T-cell (primary cell): ENCODE data around the gene AGMO. TPM values are rescaled to one million over a fixed set of nuclear protein-coding genes. Genes with fewer than 3 reads are reported as not detected.

Experiments
- ATAC-seq, 4 experiments: fragments of 200-7000 bp in 3 of 4; fragments of 150-1000 bp in 1 of 4; cut with Tn5 transposase; replicated peaks in 1 of 4; 1 replicate in 3 of 4; 2 replicates in 1 of 4; pipeline ENCODE4 v1.10.0; 2021; ENCODE audit warnings: moderate library complexity in 3 of 4, mild to moderate bottlenecking in 2 of 4, moderate number of reproducible peaks in 1 of 4
- CTCF ChIA-PET, 2 donors: fragments of 300-600 bp; sonication (Branson Sonifier 250); formaldehyde crosslinking; loops; one replicate each; lab custom pipeline; 2022; ENCODE audit warnings: antibody characterized with exemption in 2 of 2; lab: Charles Lee
- POLR2A ChIA-PET, 2 donors: fragments of 300-600 bp; sonication (Branson Sonifier 250); formaldehyde crosslinking; loops; one replicate each; lab custom pipeline; 2022; ENCODE audit warnings: antibody characterized with exemption in 2 of 2; lab: Charles Lee
- DNase-seq, 35 experiments: peaks; one replicate each; pipeline versions ENCODE4 v3.0.0 to v3.0.0-alpha.2; 2013 to 2023
- H3K27ac ChIP-seq: one replicate; pipeline ENCODE4 v1.5.1; 2013; ENCODE audit warnings: low read length
- H3K27me3 ChIP-seq, 2 experiments: replicated peaks in 1 of 2; 1 replicate in 1 of 2; 2 replicates in 1 of 2; pipeline versions ENCODE4 v1.6.1 to v1.7.0; 2013; ENCODE audit warnings: low read length in 1 of 2, mixed read lengths in 1 of 2; ENCODE audit not compliant: control insufficient read depth in 2 of 2, insufficient read depth in 2 of 2; ENCODE audit errors: extremely low read depth in 1 of 2
- H3K36me3 ChIP-seq, 2 donors: 1 replicate in 1 of 2; 2 replicates in 1 of 2; pipeline versions ENCODE4 v1.6.1 to v1.7.0; 2013; ENCODE audit warnings: low read length in 1 of 2; ENCODE audit not compliant: control insufficient read depth in 2 of 2, insufficient read depth in 1 of 2; ENCODE audit errors: extremely low read depth in 1 of 2
- H3K4me1 ChIP-seq, 2 experiments: 1 replicate in 1 of 2; 2 replicates in 1 of 2; pipeline versions ENCODE4 v1.6.1 to v1.7.0; 2013; ENCODE audit warnings: low read length in 2 of 2, mixed read lengths in 1 of 2; ENCODE audit not compliant: insufficient read depth in 2 of 2, control insufficient read depth in 1 of 2; ENCODE audit errors: extremely low read depth in 1 of 2
- H3K4me3 ChIP-seq, 2 donors: 1 replicate in 1 of 2; 2 replicates in 1 of 2; pipeline versions ENCODE4 v1.5.1 to v1.7.0; 2013; ENCODE audit warnings: mild to moderate bottlenecking in 2 of 2, low read length in 1 of 2, moderate library complexity in 1 of 2; ENCODE audit not compliant: control insufficient read depth in 1 of 2; ENCODE audit errors: extremely low read depth in 1 of 2
- H3K9me3 ChIP-seq: 2 replicates; pipeline ENCODE4 v1.7.0; 2013
- H3K27ac Mint-ChIP-seq, 2 donors: one replicate each; pipeline ENCODE4 v1.8.0; 2020 to 2021; ENCODE audit warnings: mild to moderate bottlenecking in 2 of 2, mixed read lengths in 2 of 2
- H3K27me3 Mint-ChIP-seq, 2 donors: one replicate each; pipeline ENCODE4 v1.8.0; 2021 to 2022; ENCODE audit warnings: mixed read lengths in 2 of 2
- H3K36me3 Mint-ChIP-seq: one replicate; pipeline ENCODE4 v1.8.0; 2021; ENCODE audit warnings: mixed read lengths
- H3K4me1 Mint-ChIP-seq, 3 donors: one replicate each; pipeline ENCODE4 v1.8.0; 2020 to 2022; ENCODE audit warnings: mixed read lengths in 3 of 3, mild to moderate bottlenecking in 1 of 3
- H3K4me3 Mint-ChIP-seq, 3 donors: one replicate each; pipeline ENCODE4 v1.8.0; 2020 to 2022; ENCODE audit warnings: mild to moderate bottlenecking in 3 of 3, mixed read lengths in 3 of 3, moderate library complexity in 3 of 3
- H3K9me3 Mint-ChIP-seq, 3 donors: one replicate each; pipeline ENCODE4 v1.8.0; 2020 to 2022; ENCODE audit warnings: mixed read lengths in 3 of 3
- WGBS: methylation state at CpG from one replicate; pipeline ENCODE4 v1.1.5; 2013; ENCODE audit warnings: missing lambda C conversion rate; ENCODE audit not compliant: insufficient coverage; 5-methylcytosine and 5-hydroxymethylcytosine counted together
- total RNA-seq, 35 experiments: library from RNA in 6 of 35; stranded (reverse) in 6 of 35; fragments of 120-200 nt in 1 of 35; gene quantifications; one replicate each; pipeline versions ENCODE4 v1.2.1 to v1.2.4 and lab custom pipeline; 2013 to 2026

The AGMO gene
- total RNA-seq, 5 donors from 2014 or later (not counting 1 experiment from before 2014, with no cell fraction given), result not detected

DNA sequence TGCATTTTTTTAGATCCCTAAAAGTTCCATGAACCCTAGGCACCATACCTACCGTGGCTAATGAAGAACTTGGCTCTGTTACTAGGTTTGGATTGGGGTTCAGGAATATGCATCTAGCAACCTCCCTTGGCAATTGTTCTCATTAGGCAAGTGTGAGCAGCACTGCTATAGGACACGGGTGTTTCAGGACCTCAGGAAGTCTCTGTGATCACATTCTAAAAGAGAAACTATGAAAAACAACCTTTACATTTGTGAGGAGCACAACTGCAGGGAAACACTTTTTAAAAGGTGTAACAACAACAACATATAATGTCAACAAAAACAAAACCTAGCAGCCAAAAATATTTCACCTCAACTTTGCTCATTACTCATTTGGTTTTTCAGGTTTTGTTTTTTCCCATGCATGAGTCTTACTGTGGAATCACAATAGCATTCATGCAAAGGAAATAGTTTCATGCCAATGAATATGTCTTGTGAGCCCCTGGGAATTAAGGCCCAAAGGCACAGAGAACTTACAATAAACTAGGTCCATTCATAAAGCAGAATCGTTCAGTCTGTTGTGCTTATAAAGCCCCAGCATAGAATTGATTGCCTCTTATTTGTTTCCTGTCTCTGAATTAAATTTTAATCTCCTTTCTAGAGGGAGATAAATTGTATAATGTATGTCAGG is 403.5 kb downstream of the AGMO start:
- H3K27ac Mint-ChIP-seq, result no peak overlapping the region
- no peaks in the 10 kb centered on the region for H3K36me3 Mint-ChIP-seq
- H3K27ac ChIP-seq, result no peak overlapping the region
- peaks cover 2% of the 10 kb centered on the region for H3K9me3 ChIP-seq
- no peaks in the 10 kb centered on the region for H3K27me3 Mint-ChIP-seq
- no peaks in the 10 kb centered on the region for H3K36me3 ChIP-seq
- H3K4me3 Mint-ChIP-seq, result no peak overlapping the region
- POLR2A ChIA-PET, result no interaction called here
- ATAC-seq, result no peak
- H3K9me3 Mint-ChIP-seq, result peaks cover 4 to 7% (median 5%) of the 10 kb centered on the region in 3 donors
- H3K27me3 ChIP-seq, result no peaks in the 10 kb centered on the region
- DNase-seq, result no peak
- H3K4me1 Mint-ChIP-seq, result no peaks in the 10 kb centered on the region
- WGBS, result 60% methylated on average over 1 of the region's 3 CpGs
- no peak overlapping the region for H3K4me3 ChIP-seq
- CTCF ChIA-PET, result no interaction called here
- no peaks in the 10 kb centered on the region for H3K4me1 ChIP-seq

Other genes starting within 250 kb of the AGMO start
- gene MEOX2, start 124.7 kb upstream of the AGMO start, total RNA-seq, result under 1 TPM in 1 of 5 donors, not detected in 4; 0.12 TPM